ENCODE results near the gene ADD3.

ADD3 gene

DNA sequence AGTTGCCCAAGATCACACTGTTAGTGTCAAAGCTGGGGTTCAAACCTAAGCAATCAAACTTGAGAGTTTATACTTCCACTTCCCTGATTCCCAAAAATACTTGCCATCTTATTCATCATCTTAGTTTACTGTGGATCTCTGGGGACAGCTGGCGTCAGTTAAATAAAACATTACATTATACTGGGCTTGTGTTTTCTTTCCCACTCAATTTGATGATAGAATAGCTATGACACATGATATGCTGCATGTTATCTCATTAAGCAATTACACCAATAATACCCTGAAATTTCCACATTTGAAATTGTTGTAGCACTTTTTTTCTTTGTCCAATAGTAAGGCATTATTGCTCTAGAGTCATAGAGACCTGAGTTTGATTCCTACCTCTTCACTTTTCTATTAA is 136.7 kb downstream of the ADD3 start:
- no peak for DNase-seq (ENCODE audit: low read depth in 2 of 3, low spot score in 1 of 3)

DNA sequence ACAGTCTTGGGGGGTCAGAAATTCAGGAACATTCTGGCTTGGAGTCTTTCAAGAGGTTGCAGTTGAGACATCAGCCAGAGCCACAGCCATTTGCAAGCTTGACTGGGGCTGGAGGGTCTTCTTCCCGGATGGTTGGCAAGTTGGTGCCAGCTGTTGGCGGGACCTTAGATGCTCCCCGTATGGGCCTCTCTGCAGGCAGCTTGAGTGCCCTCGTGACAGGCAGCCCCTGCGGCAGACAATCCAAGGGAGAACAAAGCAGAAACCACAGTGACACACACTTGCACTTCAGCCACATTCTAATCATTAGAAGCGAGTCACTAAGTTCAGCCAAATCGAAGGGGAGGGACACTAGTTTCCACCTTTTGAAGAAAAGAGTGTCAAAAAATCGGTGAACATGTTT is 140.2 kb downstream of the ADD3 start:
- DNase-seq (ENCODE audit: low read depth in 2 of 3, low spot score in 1 of 3) = no peak

DNA sequence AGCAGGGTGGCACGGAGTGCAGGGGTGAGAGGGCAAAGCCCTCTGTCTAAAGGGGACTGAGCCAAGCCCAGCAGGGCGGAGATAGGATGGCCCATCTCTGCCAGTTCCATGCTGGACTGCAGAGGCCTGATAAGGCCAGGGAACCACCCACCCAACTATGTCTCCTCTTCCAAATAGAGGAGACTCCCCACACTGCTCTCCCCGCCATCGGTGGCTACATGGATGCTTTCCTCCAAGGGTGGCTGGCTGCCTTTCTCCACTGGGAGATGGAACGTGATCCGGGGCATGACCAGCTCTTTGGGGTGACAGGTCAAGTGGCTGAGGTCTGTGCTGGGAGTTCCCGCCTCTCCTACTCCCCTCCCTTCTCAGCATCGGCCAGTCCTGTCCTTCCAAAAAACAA is 141.5 kb downstream of the ADD3 start:
- no peak for DNase-seq (ENCODE audit: low read depth in 2 of 3, low spot score in 1 of 3)

DNA sequence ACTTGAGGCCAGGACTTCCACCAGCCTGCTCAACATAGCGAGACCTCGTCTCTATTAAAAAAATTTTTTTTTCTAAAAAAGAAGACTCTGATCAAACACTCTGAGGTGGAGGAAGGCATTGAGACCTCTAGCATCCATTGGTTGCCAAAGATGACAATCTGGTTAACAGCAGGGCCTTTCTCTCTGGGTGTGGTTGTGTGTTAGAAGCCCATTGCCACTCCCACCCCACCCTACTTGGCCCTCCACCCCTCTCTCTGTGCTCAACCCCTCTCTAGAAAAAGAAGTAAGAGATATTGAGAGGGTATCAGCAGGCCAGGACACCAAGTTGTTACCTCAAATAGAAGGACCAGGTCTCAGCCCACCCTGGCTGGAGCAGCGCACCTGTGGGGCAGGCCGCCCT is 142.3 kb downstream of the ADD3 start:
- no peak for DNase-seq (ENCODE audit: low read depth in 2 of 3, low spot score in 1 of 3)

DNA sequence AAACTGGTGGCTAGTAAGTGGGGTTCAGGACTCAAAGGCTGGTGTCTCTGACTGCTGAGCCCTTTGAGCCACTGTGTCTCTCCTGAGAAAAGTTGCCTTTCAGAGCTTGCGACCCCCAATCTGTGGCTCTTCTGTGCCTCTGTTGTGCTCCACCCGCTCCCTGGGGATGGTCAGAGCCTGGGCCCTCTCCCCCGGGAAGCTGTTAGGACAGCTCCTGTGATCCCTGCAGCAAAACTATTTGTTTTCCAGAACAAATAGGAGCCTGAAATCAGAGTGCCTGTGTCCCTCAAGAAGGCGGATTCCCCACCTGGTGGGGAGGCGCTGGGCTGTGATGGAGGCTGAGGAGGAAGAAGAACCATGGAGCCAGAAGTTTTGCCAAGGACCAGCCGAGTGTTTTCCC is 143.2 kb downstream of the ADD3 start:
- no peak for DNase-seq (ENCODE audit: low read depth in 2 of 3, low spot score in 1 of 3)

DNA sequence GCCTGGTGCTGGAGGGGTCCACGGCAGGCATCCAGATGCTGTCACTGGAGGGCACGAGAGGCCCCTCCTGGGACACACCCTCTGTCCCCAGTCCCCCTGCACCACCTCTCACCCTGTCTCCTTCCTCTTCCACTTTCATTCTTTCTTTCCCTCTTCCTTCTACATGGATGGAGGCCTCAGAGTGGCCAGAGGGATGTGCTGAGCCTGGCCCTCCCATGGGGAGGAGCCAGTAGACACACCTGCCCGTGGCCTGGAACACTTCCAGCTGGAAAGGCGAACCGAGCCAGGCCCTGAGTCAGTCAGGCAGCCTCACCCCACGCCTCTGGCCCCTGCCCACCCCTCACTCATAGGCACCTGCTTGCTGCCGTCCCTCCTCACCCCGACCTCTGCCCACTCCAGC is 143.7 kb downstream of the ADD3 start:
- no peak for DNase-seq (ENCODE audit: low read depth in 2 of 3, low spot score in 1 of 3)

DNA sequence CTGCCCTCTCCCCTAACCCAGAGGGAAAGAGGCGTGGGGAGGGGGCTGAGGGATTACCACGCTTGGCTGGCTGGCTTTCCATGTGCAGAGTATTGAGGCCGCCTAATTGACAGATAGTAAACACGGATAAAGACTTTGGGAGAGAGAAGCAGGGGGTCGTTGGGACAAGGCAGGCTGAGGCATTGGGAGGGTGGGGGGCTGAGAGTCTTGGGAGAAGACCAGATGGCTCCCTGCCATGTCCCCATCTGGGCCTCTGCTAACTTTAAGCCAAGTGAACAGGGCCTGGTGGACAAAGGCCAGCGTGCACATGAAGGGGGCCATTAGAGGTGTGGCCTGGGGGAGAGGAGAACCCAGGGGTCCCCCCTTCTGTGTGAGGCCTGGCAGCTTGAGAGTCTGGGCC is 144.2 kb downstream of the ADD3 start:
- no peak for DNase-seq (ENCODE audit: low read depth in 2 of 3, low spot score in 1 of 3)

DNA sequence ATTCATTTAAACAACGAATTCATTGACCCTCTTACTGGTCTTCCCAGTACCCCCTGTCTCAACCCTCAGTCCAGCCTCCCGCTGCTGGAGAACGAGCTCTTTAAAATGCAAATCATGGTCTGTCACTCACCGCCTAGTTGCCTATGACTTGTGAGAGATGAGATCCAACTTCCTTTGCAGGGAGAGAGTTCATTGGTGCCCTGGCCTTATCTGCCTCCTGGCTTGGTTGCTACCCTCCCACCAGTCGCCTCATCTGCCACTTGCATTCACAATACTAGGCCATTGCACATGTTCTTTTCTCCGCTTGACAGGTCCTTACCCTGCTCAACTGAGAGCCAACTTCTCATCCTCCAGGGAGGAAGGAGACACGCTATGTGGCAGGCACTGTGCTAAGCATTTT is 145.6 kb downstream of the ADD3 start:
- DNase-seq (ENCODE audit: low read depth in 2 of 3, low spot score in 1 of 3) = no peak

DNA sequence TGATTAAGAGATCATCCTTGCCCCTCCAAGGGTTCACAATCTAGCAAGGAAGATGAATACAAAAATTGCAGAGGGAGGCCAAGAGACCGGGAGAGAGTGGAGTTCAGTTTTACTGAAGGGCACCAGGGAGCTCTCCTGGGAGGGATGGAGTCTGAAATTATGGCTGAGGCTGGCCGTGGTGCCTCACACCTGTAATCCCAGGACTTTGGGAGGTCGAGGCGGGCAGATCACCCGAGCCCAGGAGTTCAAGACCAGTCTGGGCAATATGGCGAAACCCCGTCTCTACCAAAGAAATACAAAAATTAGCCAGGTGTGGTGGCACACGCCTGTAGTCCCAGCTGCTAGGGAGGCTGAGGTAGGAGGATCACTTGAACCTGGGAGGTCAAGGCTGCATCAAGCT is 148.3 kb downstream of the ADD3 start:
- no peak for DNase-seq (ENCODE audit: low read depth in 2 of 3, low spot score in 1 of 3)

DNA sequence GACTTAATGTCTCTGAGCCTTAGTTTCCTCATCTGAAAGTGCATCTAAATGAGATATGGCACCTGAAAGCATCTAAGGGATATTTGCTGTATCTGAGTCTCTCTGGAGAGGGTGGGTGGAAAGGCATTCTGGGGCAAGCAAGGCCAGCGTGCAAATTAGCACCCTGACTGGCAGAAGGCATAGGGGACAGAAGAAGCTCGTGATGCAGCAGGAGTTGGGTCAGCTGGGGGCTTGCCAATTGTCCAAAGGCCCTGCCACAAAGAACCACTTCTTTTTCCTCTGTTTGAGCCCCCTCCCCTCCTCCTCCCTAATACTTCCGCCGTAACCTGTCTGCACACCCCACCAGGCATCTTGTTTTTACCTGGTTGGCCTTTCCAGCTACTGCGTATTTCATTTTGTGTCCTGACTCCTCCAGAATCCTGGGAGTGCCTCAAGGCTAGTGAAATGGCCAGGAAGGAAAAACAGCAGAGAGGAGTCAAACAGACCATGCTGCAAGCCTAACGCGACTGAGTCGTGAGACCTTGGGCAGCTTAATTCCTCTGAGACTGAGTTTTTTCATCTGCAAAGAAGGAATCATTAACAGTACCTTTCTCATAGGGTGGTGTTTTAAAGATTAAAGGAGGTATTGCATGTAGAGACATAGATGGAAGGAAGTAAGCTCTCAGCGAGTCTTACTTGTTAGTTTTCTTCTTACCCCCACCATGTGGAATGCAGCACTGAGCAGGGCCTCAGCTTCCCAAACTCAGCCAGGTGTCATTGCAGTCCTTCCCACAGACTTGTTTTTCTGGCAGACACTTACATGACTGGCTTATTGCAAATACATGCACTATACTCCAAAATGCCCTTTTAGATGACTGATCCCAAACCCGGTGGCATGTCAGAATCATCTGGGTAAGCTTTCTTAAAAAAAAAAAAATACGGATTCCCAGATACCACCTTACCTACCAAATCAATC is 150.5 kb downstream of the ADD3 start:
- DNase-seq (ENCODE audit: low read depth in 2 of 3, low spot score in 1 of 3) = no peak

DNA sequence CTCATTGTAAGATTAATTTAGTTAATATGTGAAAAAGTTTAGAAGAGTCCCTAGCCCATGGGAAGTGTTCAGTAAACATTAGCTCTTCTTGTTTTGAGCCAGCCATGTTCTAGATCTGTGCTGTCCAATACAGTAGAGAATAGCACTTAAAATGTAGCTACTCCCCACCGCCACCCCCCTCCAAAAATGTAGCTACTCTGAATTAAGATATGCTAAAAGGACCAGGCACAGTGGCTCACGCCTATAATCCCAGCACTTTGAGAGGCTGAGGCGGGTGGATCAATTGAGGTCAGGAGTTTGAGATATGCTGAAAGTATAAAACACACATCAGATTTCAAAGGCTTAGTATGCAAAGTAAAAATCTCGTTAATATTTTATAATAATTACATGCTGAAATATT is 152.3 kb downstream of the ADD3 start:
- no peak for DNase-seq (ENCODE audit: low read depth in 2 of 3, low spot score in 1 of 3)

DNA sequence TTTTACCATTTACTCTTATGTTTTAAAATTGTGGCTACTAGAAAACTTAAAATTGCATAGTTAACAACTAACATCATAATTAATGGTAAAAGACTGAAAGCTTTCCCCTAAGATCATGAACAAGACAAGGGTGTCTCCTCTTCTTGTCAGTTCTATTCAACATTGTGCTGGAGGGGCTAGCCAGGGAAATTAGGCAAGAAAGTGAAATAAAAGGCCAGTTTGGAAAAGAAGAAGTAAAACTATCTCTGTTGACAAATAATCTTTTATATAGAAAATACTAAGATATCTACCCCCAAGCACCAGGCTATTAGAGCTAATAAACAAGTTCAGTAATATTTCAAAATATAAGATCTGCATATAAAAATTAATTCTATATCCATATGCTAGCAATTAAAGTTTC is 152.7 kb downstream of the ADD3 start:
- DNase-seq (ENCODE audit: low read depth in 2 of 3, low spot score in 1 of 3) = no peak

DNA sequence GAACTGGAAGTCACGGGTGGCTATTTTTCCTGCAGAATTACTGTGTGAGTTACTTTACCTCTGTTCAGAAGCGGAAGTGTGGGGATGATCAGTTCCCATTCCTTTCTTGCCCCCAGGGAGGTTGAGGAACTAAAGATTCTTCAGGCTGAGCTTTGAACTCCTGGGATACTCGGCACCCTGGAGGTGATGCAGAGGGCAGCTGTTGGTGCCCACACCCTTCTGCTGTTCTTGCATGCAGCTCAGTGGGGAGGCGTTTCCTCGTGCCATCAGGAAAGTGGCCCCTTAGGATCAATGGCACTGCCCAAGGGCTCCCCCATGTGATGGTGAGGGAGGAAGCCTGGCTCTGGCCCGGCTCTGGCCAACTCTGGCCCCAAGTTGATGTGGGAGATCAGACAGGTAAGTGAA is 155.0 kb downstream of the ADD3 start:
- DNase-seq (ENCODE audit: low read depth in 2 of 3, low spot score in 1 of 3) = no peak

DNA sequence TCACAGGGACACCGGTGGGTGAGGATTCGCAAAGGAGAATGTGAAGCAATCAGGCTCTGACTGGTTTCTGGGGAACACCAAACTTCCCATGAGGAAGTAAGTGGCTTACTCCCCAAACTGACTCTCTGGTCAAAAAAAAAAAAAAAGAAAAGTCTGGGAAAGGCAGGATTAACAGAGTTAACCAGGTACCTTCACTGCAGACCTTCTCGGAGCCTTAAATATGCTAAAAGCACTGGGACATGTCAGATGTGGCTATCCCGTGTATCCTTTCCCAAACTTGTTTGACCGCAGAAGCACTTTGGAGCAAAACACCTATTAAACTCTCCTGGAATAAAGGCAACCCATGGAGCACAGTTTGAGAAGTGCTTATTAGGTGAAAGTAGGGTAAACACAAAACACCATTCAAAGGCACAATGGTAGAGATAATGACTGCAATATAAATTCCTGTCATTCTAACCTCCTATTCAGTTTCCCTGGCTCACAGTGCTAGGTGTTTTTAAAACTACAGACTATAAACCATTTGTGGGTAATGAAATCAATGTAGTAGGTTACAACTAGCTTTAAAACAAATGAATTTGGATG is 155.5 kb downstream of the ADD3 start:
- DNase-seq (ENCODE audit: low read depth in 2 of 3, low spot score in 1 of 3) = no peak

DNA sequence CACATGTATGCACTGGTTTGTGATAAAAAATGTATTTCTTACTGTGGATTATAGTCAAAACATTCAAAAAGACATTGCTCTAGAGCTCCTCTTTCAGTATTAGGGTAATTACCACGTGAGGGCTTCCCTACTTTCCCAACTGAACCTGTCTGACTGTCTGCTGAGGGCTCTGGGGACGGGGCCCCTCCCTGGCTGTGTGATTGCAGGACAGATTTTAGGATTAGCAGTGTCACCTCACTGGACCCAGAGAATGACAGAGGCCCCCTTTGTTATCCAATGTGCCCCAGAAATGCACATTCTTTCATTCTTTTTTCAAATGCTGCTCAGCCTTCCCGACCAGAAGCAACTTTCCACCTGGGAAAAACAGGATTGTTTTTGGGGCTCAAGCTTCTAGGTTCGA is 156.1 kb downstream of the ADD3 start:
- DNase-seq (ENCODE audit: low read depth in 2 of 3, low spot score in 1 of 3) = no peak

DNA sequence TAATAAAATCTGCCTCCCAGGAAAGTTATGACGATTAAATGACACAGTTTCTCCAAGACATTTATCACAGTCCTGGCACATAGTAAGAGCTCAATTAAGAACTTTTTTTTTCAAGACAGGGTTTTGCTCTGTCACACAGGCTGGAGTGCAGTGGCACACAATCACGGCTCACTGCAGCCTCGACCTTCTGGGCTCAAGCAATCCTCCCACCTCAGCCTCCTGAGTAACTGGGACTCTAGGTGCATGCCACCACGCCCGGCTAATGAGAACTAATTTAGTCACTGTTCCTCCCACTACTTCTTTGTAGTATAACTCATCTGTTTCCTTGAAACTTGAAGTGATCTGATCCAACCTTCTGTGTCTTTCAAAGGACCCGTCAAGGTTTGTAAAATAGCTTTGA is 157.5 kb downstream of the ADD3 start:
- DNase-seq (ENCODE audit: low read depth in 2 of 3, low spot score in 1 of 3) = peak in 1 of 3 donors; percentile 25

DNA sequence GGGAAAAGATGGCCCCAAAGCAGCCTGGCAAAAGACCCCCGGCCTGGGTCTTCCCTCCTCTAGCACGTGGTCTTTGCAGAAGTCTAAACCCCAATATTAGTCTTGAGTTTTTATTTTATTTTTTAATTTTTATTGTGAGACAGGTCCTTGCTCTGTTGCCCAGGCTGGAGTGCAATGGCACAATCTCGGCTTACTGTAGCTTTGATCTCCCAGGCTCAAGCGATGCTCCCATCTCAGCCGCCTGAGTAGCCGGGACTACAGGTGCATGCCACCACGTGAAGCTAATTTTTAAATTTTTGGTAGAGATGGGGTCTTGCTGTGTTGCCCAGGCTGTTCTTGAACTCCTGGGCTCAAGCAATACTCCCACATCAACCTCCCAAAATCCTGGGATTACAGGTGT is 159.4 kb downstream of the ADD3 start:
- no peak for DNase-seq (ENCODE audit: low read depth in 2 of 3, low spot score in 1 of 3)

DNA sequence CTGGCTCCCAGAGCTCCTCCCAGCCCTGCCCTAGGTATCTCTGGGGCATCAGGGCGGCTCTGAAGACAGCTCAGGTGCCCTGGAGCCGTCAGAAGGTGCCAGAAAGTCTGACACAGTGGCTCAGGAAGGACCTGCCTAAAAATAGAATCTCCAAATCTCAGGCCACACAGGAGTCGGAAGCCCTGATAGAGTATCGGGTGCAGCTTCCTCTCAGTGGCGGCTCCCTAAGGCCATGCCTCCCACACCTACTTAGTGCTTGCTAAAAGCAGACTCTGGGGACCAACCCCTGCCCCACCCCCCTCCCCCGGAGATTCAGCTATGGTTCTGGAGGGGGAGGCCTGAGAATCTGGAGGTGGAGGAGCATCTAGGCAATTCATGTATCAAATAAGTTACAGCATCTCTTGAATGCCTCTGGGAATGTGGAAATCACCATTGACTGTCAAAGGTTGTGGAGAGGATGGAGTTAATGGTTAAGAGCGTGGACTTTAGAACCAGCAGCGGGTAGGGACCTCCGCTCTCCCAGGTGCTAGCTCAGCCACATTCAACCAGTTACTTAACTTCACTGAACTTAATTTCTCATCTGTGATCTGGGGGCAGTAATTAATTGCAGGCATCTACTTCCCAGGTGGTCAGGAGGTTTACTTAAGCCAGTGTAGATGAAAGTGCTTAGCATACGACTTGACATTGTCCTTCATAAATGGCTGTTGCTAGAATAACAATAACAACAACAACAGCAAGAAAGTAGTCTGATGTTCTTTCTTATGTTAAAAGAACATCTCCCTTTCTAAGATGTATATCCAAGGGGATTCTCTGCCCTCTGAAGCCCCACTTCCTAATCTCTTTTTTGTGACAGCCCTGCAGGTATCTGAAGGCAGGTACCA is 161.1 kb downstream of the ADD3 start:
- no peak for DNase-seq (ENCODE audit: low read depth in 2 of 3, low spot score in 1 of 3)

DNA sequence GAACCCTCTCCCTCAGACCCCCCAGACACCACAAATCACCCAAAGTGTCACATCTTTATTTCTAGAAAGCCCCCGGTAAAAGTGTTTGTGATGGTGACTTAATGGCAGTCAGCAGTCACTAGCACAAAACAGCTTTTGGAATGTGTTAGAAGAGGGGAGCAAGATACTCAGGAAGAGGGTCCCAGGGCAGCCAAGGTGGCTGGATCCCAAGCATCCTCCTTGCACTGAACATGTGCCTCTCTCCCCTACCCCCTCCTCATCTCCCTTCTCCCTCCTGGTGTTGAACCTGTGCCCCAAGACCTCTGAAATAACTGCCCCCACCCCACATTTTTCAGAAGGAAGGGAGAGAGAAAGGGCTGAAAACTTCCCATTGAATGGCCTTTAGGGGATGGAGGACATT is 161.8 kb downstream of the ADD3 start:
- no peak for DNase-seq (ENCODE audit: low read depth in 2 of 3, low spot score in 1 of 3)

DNA sequence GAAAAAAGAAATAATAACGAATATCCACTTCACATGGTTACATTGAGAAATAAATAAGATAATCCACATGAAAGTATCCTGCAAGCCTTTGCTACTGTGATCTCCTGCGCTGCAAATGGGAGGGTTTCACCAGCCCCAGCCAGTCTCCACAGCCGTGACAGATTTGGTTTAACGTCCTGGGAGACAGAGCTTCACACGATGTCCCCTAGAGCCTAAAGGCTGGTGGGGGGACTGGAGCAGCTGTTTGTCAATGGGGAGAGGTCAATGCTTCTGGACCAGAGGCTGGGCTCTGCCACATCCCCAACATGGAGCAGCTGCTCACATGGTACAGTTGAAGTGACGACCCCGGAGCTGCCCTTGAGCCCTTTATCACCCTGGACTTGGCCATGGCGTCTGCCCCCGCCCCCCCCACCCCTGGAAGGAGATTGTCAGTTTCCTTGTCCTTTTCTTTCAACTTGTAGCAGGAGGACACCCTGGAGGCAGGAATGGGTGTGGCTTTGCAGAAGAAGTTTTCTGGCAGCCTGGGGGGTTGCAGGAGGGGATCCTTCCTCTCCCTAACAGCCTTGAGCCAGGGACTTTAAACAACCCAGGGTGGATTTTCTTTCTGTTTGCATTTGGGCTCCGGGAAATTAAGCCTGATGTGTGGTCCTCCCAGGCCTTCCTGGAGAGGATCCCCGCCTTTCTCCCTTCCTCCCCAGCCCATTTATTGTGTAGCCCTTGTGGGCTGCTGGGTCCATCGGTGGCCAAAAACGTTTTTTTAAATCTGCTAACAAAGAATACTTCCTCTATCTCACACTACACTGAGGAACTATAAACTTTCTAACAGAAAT is 162.6 kb downstream of the ADD3 start:
- no peak for DNase-seq (ENCODE audit: low read depth in 2 of 3, low spot score in 1 of 3)

DNA sequence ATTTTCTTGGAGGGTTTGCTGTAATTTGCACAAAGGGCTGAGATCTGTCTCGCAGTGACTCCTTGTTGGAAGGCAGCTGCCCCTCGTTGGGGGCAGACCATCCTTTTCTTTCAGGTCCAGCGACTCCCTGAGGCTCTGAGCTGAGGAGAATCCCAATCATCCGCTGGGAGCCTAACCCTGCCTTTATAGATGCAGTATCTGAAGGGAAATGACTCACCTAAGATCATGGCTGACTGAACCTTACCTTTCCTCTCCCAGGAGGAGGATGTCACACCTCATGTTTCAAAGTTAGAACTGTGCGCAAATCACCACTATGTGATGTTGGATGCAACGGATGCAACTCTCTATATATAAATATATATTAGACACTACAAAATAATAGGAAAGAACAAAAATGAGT is 163.2 kb downstream of the ADD3 start:
- DNase-seq (ENCODE audit: low read depth in 2 of 3, low spot score in 1 of 3) = no peak

Data from stimulated activated CD4-positive, alpha-beta T cell treated with anti-CD3 and anti-CD28 coated beads, Interleukin-12 subunit alpha, Interleukin-12 subunit beta, amount 100 ng/mL, for 48 hours (primary cell).